PC-9 (cell line): Measurements from ENCODE around the gene ZNF385A.

ENCODE experiments used
- CTCF ChIP-seq: fragments of 200-600 bp; sonication (generic); conservative IDR thresholded peaks from 2 replicates; pipeline ENCODE4 v1.6.1; 2017; ENCODE audit warnings: mixed run types, antibody characterized with exemption, mild to moderate bottlenecking, moderate library complexity
- EZH2 ChIP-seq: fragments of 200-600 bp; sonication (generic); IDR thresholded peaks from 2 replicates; pipeline ENCODE4 v1.8.0; 2017; ENCODE audit warnings: antibody characterized with exemption, low read depth

- TF ChIP-seq CTCF: no peak
- no peak for TF ChIP-seq EZH2
These were observed 16.6 kb upstream of the ZNF385A start for GRCh38 chr12:54401119-54401518.
